H1 (cell line): ENCODE results near the gene C22orf23. TPM values are rescaled to one million over a fixed set of nuclear protein-coding genes. Genes with fewer than 3 reads are reported as not detected.

ENCODE experiments used
- CTCF ChIA-PET: fragments of 300-600 bp; sonication (Branson Sonifier 250); formaldehyde crosslinking; loops from one replicate; lab custom pipeline; 2021; ENCODE audit not compliant: partially characterized antibody; lab: Charles Lee
- POLR2A ChIA-PET: fragments of 300-600 bp; sonication (Branson Sonifier 250); formaldehyde crosslinking; loops from one replicate; lab custom pipeline; 2021; ENCODE audit warnings: inconsistent platforms; ENCODE audit not compliant: partially characterized antibody; lab: Charles Lee
- DNase-seq, 2 experiments: peaks; one replicate each; pipeline versions ENCODE4 v3.0.0 to v3.0.0-alpha.2; 2010 to 2022; ENCODE audit warnings: low spot score in 2 of 2, low read depth in 1 of 2, mixed read lengths in 1 of 2
- FAIRE-seq: peaks from 2 replicates; lab custom pipeline; 2011; peaks lifted over from hg19 to GRCh38; lab: Jason Lieb, UNC
- H2AFZ ChIP-seq: 2 replicates; pipeline ENCODE4 v1.8.1; 2012; ENCODE audit warnings: low read length, inconsistent platforms
- H2AK5ac ChIP-seq: 2 replicates; pipeline ENCODE4 v1.6.1; 2013; ENCODE audit warnings: low read depth, low read length
- H2BK120ac ChIP-seq: replicated peaks from 2 replicates; pipeline ENCODE3; 2013; ENCODE audit warnings: low read depth, low read length, inconsistent platforms
- H2BK12ac ChIP-seq: 2 replicates; pipeline ENCODE4 v1.6.1; 2013; ENCODE audit warnings: low read depth, low read length
- H2BK15ac ChIP-seq: 2 replicates; pipeline ENCODE4 v1.6.1; 2013; ENCODE audit warnings: low read length
- H2BK20ac ChIP-seq: 2 replicates; pipeline ENCODE4 v1.6.1; 2013; ENCODE audit warnings: low read length
- H2BK5ac ChIP-seq: 2 replicates; pipeline ENCODE4 v1.6.1; 2013; ENCODE audit warnings: low read depth, low read length
- H3K14ac ChIP-seq: 2 replicates; pipeline ENCODE4 v1.6.1; 2013; ENCODE audit warnings: inconsistent platforms; ENCODE audit not compliant: insufficient read length
- H3K18ac ChIP-seq: 2 replicates; pipeline ENCODE4 v1.6.1; 2013; ENCODE audit warnings: low read length; ENCODE audit errors: extremely low read depth
- H3K23ac ChIP-seq: 2 replicates; pipeline ENCODE4 v1.6.1; 2013; ENCODE audit warnings: inconsistent platforms; ENCODE audit not compliant: insufficient read length
- H3K23me2 ChIP-seq: 2 replicates; pipeline ENCODE4 v1.6.1; 2013; ENCODE audit warnings: low read depth, low read length
- H3K27ac ChIP-seq: 2 replicates; pipeline ENCODE4 v1.6.1; 2011; ENCODE audit warnings: low read depth, low read length, inconsistent platforms
- H3K27me3 ChIP-seq, 4 experiments: replicated peaks in 1 of 4; 1 replicate in 1 of 4; 2 replicates in 3 of 4; pipeline versions ENCODE4 v1.6.1 to v1.8.1; 2011 to 2013; ENCODE audit warnings: low read length in 3 of 4, mild to moderate bottlenecking in 3 of 4, inconsistent platforms in 2 of 4, mixed read lengths in 2 of 4, moderate library complexity in 1 of 4; ENCODE audit not compliant: control insufficient read depth in 3 of 4, insufficient read depth in 3 of 4; ENCODE audit errors: extremely low read depth in 1 of 4
- H3K36me3 ChIP-seq, 4 experiments: 2 replicates each; pipeline versions ENCODE4 v1.6.1 to v1.8.1; 2011 to 2013; ENCODE audit warnings: mild to moderate bottlenecking in 4 of 4, low read length in 3 of 4, moderate library complexity in 2 of 4, control low read depth in 1 of 4, inconsistent platforms in 1 of 4; ENCODE audit not compliant: insufficient read depth in 4 of 4, control insufficient read depth in 2 of 4
- H3K4ac ChIP-seq: replicated peaks from 2 replicates; pipeline ENCODE3; 2013; ENCODE audit warnings: low read length, low read depth, mixed read lengths, inconsistent platforms; ENCODE audit not compliant: insufficient read length
- H3K4me1 ChIP-seq, 4 experiments: replicated peaks in 1 of 4; 1 replicate in 1 of 4; 2 replicates in 3 of 4; pipeline versions ENCODE4 v1.6.1 to v1.8.1; 2011 to 2013; ENCODE audit warnings: low read length in 3 of 4, inconsistent platforms in 2 of 4, mixed read lengths in 1 of 4; ENCODE audit not compliant: insufficient read depth in 4 of 4, control insufficient read depth in 3 of 4
- H3K4me2 ChIP-seq, 2 experiments: 2 replicates each; pipeline versions ENCODE4 v1.6.1 to v1.8.1; 2011 to 2013; ENCODE audit warnings: low read depth in 2 of 2, low read length in 2 of 2, control low read depth in 1 of 2, inconsistent platforms in 1 of 2, mild to moderate bottlenecking in 1 of 2; ENCODE audit not compliant: insufficient read depth in 1 of 2
- H3K4me3 ChIP-seq, 4 experiments: fragments of 200-600, 300-600 bp in 1 of 4; sonication (generic), shearing (Covaris generic), sonication (Bioruptor Twin) in 1 of 4; 2 replicates each; pipeline versions ENCODE4 v1.5.1 to v1.8.1; 2011 to 2016; ENCODE audit warnings: low read length in 4 of 4, low read depth in 3 of 4, control low read depth in 2 of 4, inconsistent platforms in 2 of 4, mild to moderate bottlenecking in 2 of 4, mixed read lengths in 1 of 4, moderate library complexity in 1 of 4; ENCODE audit not compliant: insufficient read depth in 2 of 4; ENCODE audit errors: extremely low read depth in 1 of 4
- H3K56ac ChIP-seq: replicated peaks from 2 replicates; pipeline ENCODE3; 2013; ENCODE audit warnings: low read depth, mild to moderate bottlenecking, mixed read lengths, low read length, inconsistent platforms; ENCODE audit not compliant: insufficient read length
- H3K79me1 ChIP-seq: 2 replicates; pipeline ENCODE4 v1.6.1; 2013; ENCODE audit warnings: low read depth, low read length, control low read depth
- H3K79me2 ChIP-seq, 2 experiments: 2 replicates each; pipeline versions ENCODE4 v1.6.1 to v1.8.1; 2012 to 2013; ENCODE audit warnings: low read length in 2 of 2, mild to moderate bottlenecking in 2 of 2, inconsistent platforms in 1 of 2; ENCODE audit not compliant: insufficient read depth in 2 of 2, control insufficient read depth in 1 of 2
- H3K9ac ChIP-seq, 4 experiments: replicated peaks in 1 of 4; 1 replicate in 1 of 4; 2 replicates in 3 of 4; pipeline versions ENCODE4 v1.6.1 to v1.8.1; 2011 to 2013; ENCODE audit warnings: low read depth in 3 of 4, low read length in 3 of 4, control low read depth in 2 of 4, mild to moderate bottlenecking in 2 of 4, moderate library complexity in 2 of 4, inconsistent platforms in 1 of 4; ENCODE audit errors: extremely low read depth in 1 of 4
- H3K9me3 ChIP-seq, 2 experiments: 2 replicates each; pipeline versions ENCODE4 v1.6.1 to v1.8.1; 2012 to 2013; ENCODE audit warnings: mild to moderate bottlenecking in 2 of 2, moderate library complexity in 2 of 2, control low read depth in 1 of 2, inconsistent platforms in 1 of 2, low read depth in 1 of 2, low read length in 1 of 2, mixed read lengths in 1 of 2; ENCODE audit not compliant: insufficient read depth in 2 of 2
- H4K20me1 ChIP-seq, 2 experiments: replicated peaks in 1 of 2; 2 replicates each; pipeline versions ENCODE3 to v1.8.1; 2011 to 2013; ENCODE audit warnings: inconsistent platforms in 2 of 2, low read length in 2 of 2, mild to moderate bottlenecking in 1 of 2; ENCODE audit not compliant: insufficient read depth in 2 of 2, control insufficient read depth in 1 of 2
- H4K5ac ChIP-seq: 2 replicates; pipeline ENCODE4 v1.6.1; 2013; ENCODE audit warnings: low read length, low read depth, mixed read lengths, inconsistent platforms; ENCODE audit not compliant: insufficient read length
- H4K8ac ChIP-seq: 2 replicates; pipeline ENCODE4 v1.8.0; 2013; ENCODE audit warnings: mild to moderate bottlenecking, moderate library complexity, low read length, inconsistent platforms; ENCODE audit not compliant: insufficient read depth; ENCODE audit errors: extremely low read depth
- H4K91ac ChIP-seq: replicated peaks from 2 replicates; pipeline ENCODE3; 2013; ENCODE audit warnings: low read length, mixed read lengths, inconsistent platforms; ENCODE audit not compliant: insufficient read length
- CBX5 ChIP-seq: fragments of 300-800, 300-1000 bp; sonication (generic); IDR thresholded peaks from 2 replicates; pipeline ENCODE4 v1.7.1; 2016; ENCODE audit warnings: antibody characterized with exemption, low read length, low read depth
- CBX8 ChIP-seq: fragments of 300-800, 300-1000 bp; sonication (generic); IDR thresholded peaks from 2 replicates; pipeline ENCODE4 v1.7.1; 2016; ENCODE audit warnings: low read depth, low read length, borderline replicate concordance
- CHD1 ChIP-seq: IDR thresholded peaks from 2 replicates; pipeline ENCODE4 v1.6.1; 2012; ENCODE audit warnings: low read depth, low read length, improper control_type of control experiment
- E2F6 ChIP-seq: IDR thresholded peaks from 2 replicates; pipeline ENCODE4 v1.6.1; 2012; ENCODE audit warnings: inconsistent platforms
- EGR1 ChIP-seq: IDR thresholded peaks from 2 replicates; pipeline ENCODE4 v1.6.1; 2011; ENCODE audit warnings: low read depth, low read length, borderline replicate concordance
- FOSL1 ChIP-seq: IDR thresholded peaks from 2 replicates; pipeline ENCODE4 v1.6.1; 2011; ENCODE audit warnings: mild to moderate bottlenecking, low read depth, low read length, moderate library complexity; ENCODE audit not compliant: insufficient read depth
- GTF2F1 ChIP-seq: IDR thresholded peaks from 2 replicates; pipeline ENCODE4 v1.6.1; 2012; ENCODE audit warnings: low read depth, low read length, improper control_type of control experiment, borderline replicate concordance
- HDAC6 ChIP-seq: IDR thresholded peaks from one replicate; pipeline ENCODE4 v1.7.1; 2012; ENCODE audit warnings: low read depth, mild to moderate bottlenecking, inconsistent platforms, low read length, moderate library complexity
- KDM4A ChIP-seq: IDR thresholded peaks from one replicate; pipeline ENCODE4 v1.7.1; 2012; ENCODE audit warnings: low read depth, mild to moderate bottlenecking, moderate library complexity, low read length, inconsistent platforms; ENCODE audit not compliant: severe bottlenecking
- POU5F1 ChIP-seq: IDR thresholded peaks from 2 replicates; pipeline ENCODE4 v1.6.1; 2011; ENCODE audit warnings: low read depth, mild to moderate bottlenecking, low read length, moderate library complexity
- RFX5 ChIP-seq: IDR thresholded peaks from 2 replicates; pipeline ENCODE4 v1.6.1; 2011; ENCODE audit warnings: low read depth, low read length, improper control_type of control experiment, borderline replicate concordance
- SUZ12 ChIP-seq: fragments of 200-600 bp; sonication (generic); IDR thresholded peaks from 2 replicates; pipeline ENCODE4 v1.6.1; 2012; ENCODE audit warnings: mild to moderate bottlenecking, inconsistent platforms, low read length, moderate library complexity, mixed read lengths
- TEAD4 ChIP-seq: IDR thresholded peaks from 2 replicates; pipeline ENCODE4 v1.6.1; 2012; ENCODE audit warnings: low read depth, low read length, inconsistent platforms, mixed read lengths
- WGBS, 2 experiments: shearing (Covaris generic) in 1 of 2; methylation state at CpG; one replicate each; pipeline versions ENCODE4 v1.1.6 to v1.1.7; 2013 to 2015; ENCODE audit warnings: low lambda C conversion rate in 2 of 2, mixed read lengths in 2 of 2, inconsistent platforms in 1 of 2, low coverage in 1 of 2, missing lambda C conversion rate in 1 of 2; ENCODE audit not compliant: insufficient replicate concordance in 2 of 2, insufficient coverage in 1 of 2, insufficient read length in 1 of 2; ENCODE audit errors: extremely low coverage in 1 of 2, missing lambda C conversion rate in 1 of 2; 5-methylcytosine and 5-hydroxymethylcytosine counted together
- polyA plus RNA-seq, 7 experiments: library from polyadenylated mRNA; depleted of rRNA in 3 of 7; stranded (reverse) in 5 of 7; unstranded in 2 of 7; fragments of >200 nt in 5 of 7; fragments of 200-250 nt in 2 of 7; gene quantifications; 1 replicate in 5 of 7; 2 replicates in 1 of 7; 4 replicates in 1 of 7; pipeline versions ENCODE4 v1.2.1 to v1.2.3, GENCODE V29; 2011 to 2013; ENCODE audit warnings: missing spikeins in 2 of 7, mixed read lengths in 2 of 7
- total RNA-seq: library from RNA; stranded (reverse); fragmentation: NEBNext Ultra II Directional; extraction: Animal tissue kit (Norgen Biotek cat#: 25700); gene quantifications from 2 replicates; pipeline ENCODE4 v1.2.1, GENCODE V29; 2021

C22orf23 gene
- total and polyA plus RNA-seq, 2 of the 8 experiments (the other 6 are each of a cell fraction or from before 2014, with no cell fraction given) = 0.50 to 0.54 TPM

- no peak overlapping the region; the same call in 1 of the 2 replicates for H3K27ac ChIP-seq
- CTCF ChIA-PET = interaction anchor here (1.0 to 4.2 kb wide), 4 partner anchors 14 to 25 kb away, joined by 3 to 27 read pairs (median 5); no protein-coding TSS in a partner anchor
- no peaks in the 10 kb centered on the region for H3K9me3 ChIP-seq
- no peak overlapping the region for H2BK120ac ChIP-seq
- no peak overlapping the region for H3K4me3 ChIP-seq
- H2BK15ac ChIP-seq = no peak overlapping the region
- H3K14ac ChIP-seq = no peak overlapping the region
- peaks cover 0 to 12% of the 10 kb centered on the region in 2 experiments; a peak in 1 of 4 replicates for H3K79me2 ChIP-seq
- no peak overlapping the region for H2BK20ac ChIP-seq
- no peak overlapping the region for H3K23ac ChIP-seq
- 81% methylated on average over 8 of the region's 8 CpGs; no CpG with 5 or more reads in 1 of the 2 experiments for WGBS, 2 experiments
- POLR2A ChIA-PET = interaction anchor here (1.0 to 8.7 kb wide), 4 partner anchors 8 to 103 kb away, joined by 5 to 150 read pairs (median 23); partner anchors contain the start of genes GCAT and MICALL1
- H4K8ac ChIP-seq = no peak overlapping the region
- peaks cover 2% of the 10 kb centered on the region; the same call in 1 of the 2 replicates for H3K23me2 ChIP-seq
- no peak overlapping the region for H3K56ac ChIP-seq
- H2BK5ac ChIP-seq = peak overlapping the region; percentile 60; the same call in 1 of the 2 replicates
- peaks cover 9% of the 10 kb centered on the region for H3K79me1 ChIP-seq
- no peak overlapping the region for H3K4ac ChIP-seq
- no peaks in the 10 kb centered on the region for H3K27me3 ChIP-seq
- H4K20me1 ChIP-seq = peaks cover 0 to 6% of the 10 kb centered on the region in 2 experiments
- no peak overlapping the region for H3K4me2 ChIP-seq
- no peak overlapping the region for H4K5ac ChIP-seq
- H3K36me3 ChIP-seq = peaks cover 0 to 12% (median 1%) of the 10 kb centered on the region in 4 experiments; a peak in 2 of 8 replicates
- no peak overlapping the region for H3K9ac ChIP-seq
- no peak for FAIRE-seq
- no peak for DNase-seq
- H4K91ac ChIP-seq = no peak overlapping the region
- no peak overlapping the region for H2AK5ac ChIP-seq
- no peak overlapping the region for H2BK12ac ChIP-seq
- H3K18ac ChIP-seq = no peak overlapping the region; the same call in 1 of the 2 replicates
- H3K4me1 ChIP-seq = peaks cover 0 to 22% (median 12%) of the 10 kb centered on the region in 4 experiments; a peak in 6 of 7 replicates
- no peak overlapping the region for H2AFZ ChIP-seq
- TF ChIP-seq CBX5 (no peak), KDM4A (no peak), E2F6 (no peak), HDAC6 (no peak), SUZ12 (no peak), POU5F1 (no peak), CBX8 (no peak), EGR1 (no peak), FOSL1 (no peak), GTF2F1 (no peak), CHD1 (no peak), TEAD4 (no peak), RFX5 (no peak)
Measured at GRCh38 chr22:37912171-37912570, 41.2 kb downstream of the C22orf23 start.
